Measurements from ENCODE around the gene RGL1.

RGL1 gene

DNA sequence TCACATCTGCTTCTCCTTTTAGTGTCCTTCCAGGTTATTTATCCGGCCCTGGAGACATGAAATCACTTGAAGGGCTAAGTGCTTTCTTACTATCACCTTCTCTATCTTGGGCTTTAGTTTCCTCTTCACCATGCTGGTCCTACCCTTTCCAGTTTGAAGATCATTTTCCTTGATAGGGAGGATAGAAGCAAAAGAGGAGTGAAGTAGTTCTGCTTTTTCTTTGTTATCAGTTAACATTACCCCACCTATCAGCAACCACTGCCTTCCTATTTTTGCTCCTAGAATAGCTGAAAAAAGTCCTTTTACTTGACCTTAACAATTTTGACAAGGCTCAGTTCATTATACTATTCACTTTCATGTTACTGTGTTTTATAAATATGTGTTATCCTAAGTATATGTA, 19.4 kb downstream of the RGL1 start:
- no peak for DNase-seq

DNA sequence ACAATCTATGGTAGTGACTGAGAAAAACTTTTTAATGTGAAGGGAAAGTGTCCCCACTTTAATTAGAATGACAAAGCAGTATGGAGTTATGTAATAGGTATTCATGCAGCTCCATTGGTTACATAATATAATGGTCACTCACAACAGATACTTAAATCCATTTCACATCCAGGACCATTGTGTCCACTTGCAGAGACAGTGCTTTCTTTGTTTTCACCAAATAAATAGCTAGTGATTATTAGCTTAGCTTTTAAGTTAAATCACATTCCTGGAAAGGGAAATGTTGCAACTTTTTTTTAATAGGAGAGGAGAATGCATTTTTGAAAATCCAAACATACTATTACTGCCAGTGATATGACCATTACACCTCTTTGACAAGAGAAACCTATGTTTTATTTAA, 22.9 kb downstream of the RGL1 start:
- no peak for DNase-seq

DNA sequence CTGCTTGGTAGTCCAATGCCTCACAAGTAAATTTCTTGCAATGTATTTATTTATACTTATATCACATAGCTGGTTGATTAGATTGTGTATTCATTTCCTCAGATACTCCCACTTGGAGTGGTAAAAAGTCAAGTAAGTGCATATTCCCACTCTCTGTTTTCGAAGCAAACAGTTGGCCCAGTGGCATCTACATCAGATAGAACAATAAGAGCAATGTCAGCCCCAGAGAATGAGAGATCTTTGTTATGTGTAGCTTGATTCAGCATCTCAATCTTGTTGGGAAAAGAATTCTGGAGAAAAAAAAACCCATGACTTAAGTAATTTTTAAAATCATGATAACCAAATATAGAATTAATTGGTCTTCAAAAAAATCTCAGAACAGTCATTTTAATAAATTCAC, 25.5 kb downstream of the RGL1 start:
- no peak for DNase-seq

DNA sequence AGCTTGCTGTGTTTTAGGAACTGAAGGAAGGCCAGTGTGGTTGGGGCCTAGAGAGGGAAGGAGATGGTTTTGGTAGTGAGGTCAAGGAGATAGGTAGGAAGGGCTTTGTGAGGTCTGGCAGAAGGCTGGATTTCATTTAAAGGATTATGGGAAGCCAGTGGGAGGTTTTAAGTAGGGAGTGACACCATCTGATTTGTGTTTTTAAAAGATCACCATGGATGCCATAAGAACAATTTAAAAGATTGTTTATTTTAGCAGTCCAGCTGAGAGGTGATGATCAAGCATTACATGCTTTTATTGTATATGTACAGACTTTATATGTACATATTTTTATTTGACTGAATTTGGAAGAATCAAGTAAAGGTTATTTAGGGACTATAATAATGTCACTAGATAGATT, 26.4 kb downstream of the RGL1 start:
- DNase-seq, result no peak

DNA sequence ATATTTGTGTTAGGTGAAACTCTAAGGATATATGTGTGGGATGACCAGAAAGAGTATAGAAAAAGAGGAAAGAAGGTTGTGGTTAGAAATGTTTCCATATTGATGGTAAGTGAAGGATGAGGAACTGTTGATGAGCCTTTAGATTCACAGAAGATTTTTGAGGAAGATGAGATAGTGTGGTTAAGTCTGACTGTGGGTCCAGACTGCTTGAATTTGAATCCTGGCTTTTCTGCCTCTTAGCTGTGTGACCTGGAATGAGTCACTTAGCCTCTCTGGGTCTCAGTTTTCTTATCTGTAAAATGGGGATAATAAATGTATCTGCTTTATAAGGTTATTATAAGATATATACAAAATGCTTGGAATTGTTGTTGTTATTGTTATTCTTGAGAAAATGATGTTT, 27.5 kb downstream of the RGL1 start:
- no peak for DNase-seq

DNA sequence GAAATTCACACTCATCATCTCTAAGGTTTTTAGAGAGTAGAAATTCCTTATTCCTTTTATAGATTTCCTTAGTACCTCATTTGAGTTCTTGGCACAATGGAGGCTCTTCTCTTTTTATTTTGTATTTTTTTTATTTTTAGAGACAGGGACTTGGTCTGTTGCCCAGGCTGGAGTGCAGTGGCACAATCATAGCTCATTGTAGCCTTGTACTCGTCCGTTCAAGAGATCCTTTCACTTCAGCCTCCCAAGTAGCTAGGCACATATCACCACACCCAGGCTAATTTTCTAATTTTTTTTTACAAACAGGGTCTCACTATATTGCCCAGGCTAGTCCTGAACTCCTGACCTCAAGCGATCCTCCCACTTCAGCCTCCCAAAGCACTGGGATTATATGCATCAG, 29.6 kb downstream of the RGL1 start:
- DNase-seq, result no peak

DNA sequence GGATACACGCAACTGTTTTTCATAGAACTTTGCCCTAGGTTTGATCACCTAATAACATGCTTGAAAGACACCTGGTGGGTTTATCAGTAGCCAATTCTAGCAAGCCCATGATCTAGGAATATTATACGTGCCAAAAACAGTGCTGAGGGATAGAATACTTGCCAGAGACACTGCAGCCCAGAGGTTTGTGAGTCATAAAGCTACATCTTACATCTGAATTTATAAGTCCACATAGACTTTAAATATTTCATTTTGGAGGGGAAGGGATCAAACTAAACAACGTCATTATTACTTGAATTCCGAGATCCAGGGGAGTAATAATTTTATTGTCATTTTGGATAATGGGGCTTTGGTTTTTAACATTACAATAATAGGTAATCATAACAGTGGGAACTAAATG, 31.7 kb downstream of the RGL1 start:
- DNase-seq, result no peak

DNA sequence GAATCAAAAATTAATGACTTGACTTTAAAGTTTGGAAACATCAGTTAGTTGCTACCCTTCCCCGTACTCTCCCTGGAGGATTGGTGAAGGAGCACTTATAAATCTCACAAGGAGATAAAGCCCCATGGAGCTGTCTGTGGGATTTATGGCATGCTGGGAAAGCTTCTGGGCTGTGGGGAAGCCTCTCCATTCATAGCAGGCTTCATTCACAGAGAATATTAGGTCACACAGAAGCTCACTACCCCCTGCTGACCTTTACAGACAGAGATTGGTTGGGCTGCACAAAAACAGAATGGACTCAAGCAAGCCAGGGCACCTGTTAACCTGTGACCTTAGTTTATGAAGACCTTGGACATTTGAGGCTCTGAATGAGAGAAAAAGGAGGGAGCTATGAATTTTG, 32.1 kb downstream of the RGL1 start:
- no peak for DNase-seq

DNA sequence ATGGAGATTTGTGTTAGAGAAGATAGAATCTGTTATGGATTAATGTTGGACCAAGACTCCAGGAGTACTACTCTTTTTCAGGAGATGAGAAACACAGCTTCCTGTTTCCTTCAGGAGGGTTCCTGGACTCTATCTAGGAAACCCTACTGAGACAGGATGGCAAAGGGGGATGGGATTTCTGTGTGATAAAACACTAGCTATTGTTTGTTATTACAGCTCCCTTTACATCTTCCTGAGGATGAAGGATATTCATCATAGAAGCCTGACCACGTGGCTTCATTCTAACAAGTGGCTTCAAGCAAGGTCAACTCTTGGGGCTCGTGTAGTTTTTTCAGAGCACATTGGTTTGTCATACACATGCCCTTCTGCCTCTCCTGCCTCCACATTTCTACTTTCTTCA, 33.3 kb downstream of the RGL1 start:
- DNase-seq, result no peak

DNA sequence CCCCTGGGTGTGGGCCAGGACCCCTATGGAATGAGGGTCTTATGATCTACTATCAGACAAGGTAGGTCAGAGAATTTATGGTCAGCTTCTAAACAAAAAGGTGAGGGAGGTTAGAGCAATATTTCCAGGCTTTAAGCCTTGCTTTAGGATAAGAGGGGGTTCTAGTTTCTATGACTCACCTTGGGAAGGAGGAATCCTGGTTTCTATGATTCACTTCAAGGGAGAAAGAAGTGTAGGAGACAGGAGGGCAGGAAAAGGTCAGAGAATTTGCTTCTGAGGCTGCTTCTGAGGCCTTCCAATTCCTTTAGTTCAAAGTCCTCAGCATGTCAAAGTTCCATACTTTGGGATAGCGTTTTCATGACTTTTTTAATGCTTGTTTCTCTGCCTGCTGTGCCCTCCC, 35.2 kb downstream of the RGL1 start:
- DNase-seq, result no peak

DNA sequence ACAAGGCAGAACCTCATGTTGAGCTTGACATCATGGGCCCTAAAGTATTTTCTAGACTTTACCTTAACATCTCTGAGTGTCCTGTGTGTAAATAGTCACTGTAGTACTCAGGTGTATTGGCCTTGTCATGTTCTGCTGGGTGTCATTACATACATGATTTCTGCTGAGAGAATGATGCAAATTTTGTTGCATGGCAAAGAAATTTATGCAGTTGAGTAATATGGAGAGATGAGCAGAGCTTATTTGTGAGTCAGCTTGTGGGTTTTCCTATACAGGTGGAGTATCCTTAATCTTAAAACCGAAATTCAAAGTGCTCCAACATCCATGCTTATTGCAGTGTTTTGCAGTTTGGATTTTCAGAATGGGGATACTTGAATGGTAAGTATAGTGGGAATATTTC, 36.6 kb downstream of the RGL1 start:
- DNase-seq, result no peak

DNA sequence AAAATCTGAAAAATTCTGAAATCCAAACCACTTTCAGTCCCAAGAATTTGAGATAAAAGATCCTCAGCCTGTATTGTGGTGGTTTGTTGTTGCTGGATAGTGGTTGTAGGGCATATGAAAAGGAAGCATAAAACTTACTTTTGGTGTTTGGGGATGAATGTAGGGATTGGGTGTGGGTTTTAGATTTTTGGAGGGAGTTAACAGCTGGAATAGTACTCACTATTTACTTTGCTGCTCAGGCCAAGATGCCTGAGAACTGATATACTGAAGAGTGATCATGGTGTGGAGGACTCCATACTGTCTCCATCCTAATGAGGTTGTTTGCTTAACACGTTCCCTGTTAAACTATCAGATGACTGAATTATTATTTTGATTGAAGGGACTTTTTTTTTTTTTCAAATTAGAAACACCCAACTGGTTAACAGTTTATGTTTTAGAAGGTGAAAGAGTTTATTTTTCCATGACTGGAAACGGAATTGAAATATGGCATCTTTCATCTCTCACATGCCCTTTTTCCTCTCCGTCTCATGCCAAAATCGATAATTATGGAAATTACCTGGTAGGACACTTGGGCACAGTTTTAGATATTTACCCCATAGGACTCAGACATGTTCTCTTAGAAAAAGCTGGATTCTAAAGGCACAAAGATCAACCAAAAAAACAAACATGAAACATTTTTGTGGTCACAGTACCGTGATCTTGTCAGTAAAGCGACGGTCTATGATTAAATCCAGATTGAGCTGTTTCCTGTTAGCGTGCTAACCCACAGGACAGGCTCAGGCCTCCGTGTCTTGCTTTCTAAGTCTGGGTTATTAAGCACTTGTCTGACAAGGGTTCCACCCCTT, 37.3 kb downstream of the RGL1 start:
- DNase-seq, result peak; percentile 23

DNA sequence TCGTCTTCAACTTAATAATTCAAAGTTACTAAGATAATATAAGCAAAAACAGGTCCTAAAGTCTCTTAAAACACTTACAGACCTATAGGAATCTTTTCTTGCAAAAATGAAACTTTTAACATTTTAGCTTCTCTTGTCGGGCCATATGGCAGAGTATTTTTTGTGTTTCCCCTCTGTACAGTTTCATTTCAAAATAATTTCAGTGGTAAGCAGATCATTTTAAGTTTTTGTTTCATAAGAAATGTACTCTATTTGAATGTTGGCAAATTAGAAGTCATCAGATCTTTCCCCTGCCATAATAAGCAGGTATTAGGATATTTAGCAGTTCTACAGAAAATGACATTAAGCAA, 37.9 kb downstream of the RGL1 start:
- no peak for DNase-seq

DNA sequence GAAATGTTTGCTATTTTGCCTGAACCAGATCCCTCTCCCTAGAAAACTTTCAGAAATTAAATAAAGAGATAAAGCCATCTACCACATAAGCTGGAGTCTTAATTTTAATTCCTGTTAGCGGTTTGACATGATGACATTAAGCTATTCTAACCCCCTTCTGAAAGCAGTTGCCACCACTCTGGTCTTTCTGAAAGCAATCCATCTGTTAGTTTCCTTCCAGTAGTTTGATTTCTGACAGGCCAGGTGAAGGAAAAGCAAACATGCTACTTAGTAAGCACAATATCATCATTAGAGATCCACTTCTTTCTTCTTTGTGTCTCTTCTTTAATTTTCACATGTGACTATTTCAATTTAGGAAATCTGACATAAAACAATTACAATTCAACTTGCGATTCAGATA, 39.9 kb downstream of the RGL1 start:
- DNase-seq, result no peak

DNA sequence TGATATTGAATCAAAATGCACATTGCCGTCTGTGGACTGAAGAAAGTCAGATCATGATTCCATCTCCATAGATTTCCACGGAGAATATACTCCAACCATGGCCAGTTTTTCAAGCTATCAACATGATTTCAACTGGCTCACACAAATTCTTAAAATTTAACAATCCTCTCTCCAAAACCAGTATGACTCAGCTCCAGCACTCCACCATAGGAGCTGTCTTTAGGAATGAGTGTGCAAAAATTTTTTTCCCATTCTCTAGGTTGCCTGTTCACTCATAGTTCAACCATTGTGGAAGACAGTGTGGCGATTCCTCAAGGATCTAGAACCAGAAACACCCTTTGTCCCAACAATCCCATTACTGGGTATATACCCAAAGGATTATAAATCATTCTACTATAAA, 40.8 kb downstream of the RGL1 start:
- no peak for DNase-seq

DNA sequence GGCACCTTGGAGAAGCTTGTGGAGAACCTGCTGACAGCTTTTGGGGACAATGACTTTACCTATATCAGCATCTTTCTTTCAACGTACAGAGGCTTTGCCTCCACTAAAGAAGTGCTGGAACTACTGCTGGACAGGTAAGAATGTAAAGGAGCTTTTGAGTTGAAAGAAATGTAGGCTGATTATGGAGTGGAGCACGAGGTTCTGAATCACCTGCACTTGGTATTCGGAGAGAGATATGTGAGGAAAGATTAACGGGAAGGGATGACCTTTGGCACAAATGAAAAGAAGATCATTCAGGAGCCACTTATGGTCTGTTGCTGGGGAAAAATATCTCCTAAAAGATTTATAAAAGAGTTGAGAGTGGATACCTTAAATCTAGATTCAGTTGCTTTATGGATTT, 42.7 kb downstream of the RGL1 start:
- no peak for DNase-seq

DNA sequence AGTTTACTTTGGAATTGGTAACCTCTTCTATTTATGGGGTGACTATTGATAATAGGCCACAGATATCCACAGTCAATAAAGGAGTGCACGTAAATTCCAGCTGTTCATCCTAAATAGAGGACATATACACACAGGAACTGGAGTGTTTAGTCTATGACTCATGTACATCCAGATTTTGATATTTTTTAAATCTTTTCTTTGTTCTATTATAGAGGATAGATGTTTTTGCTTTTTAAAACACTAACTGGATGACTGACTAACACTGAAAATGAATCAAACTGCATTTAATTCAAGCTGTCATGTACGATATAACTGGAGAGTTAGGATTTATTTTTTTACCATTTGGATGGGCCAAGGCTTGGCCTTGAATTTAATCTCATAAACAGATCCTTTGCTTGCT, 45.9 kb downstream of the RGL1 start:
- DNase-seq, result no peak

DNA sequence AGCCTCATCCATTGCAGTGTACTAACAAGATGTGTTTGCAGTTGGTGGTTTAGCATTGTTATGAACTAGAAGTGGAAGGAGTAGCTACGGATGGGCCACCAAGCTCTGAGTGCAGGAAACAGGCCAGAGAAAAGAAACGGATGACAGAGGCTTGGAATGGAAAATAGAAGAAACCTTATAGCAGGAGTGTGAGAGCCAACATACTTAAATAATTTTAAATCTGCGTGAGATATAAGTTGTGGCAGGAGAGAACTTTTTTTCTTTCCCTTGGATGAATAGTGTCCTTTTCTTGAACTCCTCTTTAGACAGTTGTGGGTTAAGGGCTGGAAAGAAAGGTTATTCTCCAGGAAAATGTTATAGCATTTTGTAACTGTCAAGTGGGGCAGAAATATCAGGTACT, 54.2 kb downstream of the RGL1 start:
- no peak for DNase-seq

DNA sequence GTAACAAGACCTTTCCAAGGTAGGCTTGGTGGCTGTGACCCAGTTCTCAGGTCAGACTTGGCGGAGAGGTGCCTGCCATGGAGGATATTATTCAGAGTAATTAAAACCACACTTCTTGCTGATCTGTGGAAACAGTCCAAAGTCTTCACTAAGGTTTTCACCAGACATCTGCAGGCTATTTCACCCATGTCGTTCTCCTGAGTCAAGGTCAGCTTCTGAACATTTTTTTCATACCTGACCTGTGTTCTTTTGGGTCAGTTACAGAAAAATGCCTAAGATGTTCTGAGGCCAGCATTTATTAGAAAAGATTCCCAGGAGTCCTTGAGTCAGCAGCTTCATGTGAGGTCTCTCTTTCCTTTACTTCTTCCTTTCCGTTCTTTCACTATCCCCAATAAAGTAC, 54.9 kb downstream of the RGL1 start:
- DNase-seq, result no peak

DNA sequence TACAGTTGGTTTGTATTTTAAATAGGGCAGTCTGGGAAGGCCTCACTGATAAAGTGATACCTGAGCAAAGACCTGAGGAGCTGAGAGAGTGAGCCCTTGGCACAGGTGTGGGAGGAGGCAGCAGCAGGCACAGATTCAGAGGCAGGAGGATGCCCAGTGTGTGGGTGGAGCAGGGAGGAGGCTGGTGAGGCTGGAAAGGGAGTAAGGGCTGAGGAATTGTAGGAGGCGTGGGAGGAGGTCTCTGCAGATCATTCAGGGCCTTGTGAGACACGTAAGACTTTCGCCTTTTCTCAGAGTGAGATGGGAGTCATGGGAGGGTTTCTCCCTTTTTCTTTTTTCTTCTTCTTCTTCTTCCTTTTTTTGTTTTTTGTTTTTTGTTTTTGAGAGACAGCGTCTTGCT, 58.0 kb downstream of the RGL1 start:
- DNase-seq, result no peak

DNA sequence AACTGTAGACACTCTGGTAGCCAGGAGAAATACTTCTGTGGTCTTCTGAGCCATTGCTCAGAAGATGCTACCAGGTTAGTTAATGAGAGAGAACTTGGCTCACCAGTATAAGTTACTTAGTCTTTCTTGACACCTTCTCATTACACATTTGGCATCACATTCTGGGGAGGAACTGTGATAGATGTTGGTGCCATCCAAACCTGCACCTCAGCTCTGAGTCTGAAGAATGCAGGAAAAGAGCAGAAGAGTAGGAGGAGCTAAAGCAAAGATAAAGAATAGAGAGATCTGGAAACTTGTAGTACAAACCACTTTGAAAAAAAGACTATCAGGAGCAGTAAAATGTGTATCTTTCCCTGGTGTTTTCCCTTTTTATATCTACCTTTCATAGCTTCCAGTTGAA, 58.9 kb downstream of the RGL1 start:
- no peak for DNase-seq

DNA sequence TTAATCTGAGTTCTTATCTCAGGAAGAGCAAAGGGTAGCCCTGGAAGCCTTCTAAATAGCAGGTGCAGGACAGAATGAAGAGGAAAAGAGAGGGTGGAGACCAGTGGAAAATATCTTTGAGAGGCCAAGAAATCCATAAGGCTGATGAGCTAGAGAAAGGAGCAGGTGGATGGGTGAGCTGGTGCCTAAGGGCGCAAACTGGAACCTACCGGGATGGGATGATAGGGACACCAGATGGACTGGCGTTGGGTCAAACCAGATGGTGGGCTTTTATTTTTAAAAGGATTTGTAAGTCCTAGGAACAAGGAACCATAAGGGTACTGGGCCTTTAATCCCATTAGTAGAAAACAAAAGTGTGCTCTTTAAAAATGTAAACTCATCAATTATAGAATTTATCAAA, 59.7 kb downstream of the RGL1 start:
- DNase-seq, result no peak

DNA sequence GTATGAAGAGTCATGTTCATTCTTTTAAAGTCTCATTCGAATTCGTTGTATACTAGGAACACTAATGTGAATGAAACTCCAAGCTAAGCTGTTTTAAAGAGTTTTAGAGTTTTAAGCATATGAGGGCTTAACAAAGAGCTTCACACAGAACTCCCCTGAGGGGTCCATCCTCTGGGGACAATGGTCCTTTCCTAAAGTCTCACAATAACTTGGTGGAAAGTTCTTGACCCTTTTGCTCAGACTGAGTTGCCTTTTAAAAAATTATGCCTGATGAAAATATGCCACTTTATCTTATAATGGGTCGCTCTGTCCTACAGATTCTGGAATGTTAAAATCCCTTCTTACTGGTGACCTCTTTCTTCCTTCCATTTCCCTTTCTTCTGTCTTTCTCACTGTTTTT, 64.3 kb downstream of the RGL1 start:
- DNase-seq, result no peak

DNA sequence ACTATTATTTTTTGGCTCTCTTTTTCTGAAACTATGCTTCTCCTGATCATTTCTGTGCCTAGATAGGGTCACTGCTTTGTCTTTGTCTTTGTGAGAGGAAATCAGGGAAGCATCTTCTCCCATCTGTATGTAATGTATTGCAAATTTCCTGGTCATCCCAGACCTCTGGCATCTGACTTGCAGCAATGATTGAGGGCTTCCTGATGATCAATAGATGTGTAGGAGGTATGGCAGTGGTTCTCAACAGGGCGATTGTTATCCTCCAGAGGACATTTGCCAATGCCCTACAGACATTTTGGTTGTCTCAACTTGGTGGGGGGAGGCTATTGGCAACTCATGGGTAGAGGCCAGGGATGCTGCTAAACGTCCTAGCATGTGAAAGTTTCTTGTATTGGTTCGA, 64.7 kb downstream of the RGL1 start:
- no peak for DNase-seq

DNA sequence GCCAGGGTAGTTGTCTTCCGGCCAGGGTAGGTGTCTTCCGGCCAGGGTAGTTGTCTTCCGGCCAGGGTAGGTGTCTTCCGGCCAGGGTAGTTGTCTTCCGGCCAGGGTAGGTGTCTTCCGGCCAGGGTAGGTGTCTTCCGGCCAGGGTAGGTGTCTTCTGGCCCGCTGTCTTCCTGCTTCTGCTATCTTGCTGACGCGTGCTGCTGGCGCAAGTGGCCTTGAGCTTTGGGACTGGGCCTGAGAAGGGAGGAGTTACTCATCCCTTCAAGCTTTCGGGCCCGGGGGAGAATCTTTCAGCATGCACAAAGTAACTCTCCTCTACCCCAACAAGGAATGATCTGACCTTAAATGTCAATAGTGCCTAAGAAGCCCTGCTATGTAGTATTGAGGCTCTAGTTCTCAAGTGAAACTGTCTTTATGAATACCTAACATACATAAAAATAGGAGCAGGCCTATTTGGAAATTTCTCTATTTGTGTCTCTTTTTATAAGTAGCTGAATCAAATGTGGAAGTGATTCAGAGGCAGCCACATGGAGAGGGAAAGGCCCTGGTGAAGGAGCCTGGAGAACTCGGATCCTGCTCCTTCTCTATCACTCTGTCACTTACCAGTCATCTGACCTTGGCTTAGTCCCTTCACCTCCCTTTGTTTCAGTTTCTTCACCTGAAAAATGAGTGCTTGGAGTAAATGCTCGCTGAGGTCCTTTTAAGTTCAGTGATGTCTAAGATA, 65.6 kb downstream of the RGL1 start:
- no peak for DNase-seq
